ACHN (cell line): Measurements from ENCODE around the gene KLHL5.

Experiments used
- DNase-seq: peaks from one replicate; pipeline ENCODE4 v3.0.0-alpha.2; 2015
- in situ Hi-C: cut with HindIII; loops from 2 replicates; pipeline ENCODE4 v1.10.0; 2017; ENCODE audit warnings: low sequenced_read_pairs, low pct_ligation_motif_present, low pct_unique_long_range_greater_than_20kb

Gene KLHL5

DNA sequence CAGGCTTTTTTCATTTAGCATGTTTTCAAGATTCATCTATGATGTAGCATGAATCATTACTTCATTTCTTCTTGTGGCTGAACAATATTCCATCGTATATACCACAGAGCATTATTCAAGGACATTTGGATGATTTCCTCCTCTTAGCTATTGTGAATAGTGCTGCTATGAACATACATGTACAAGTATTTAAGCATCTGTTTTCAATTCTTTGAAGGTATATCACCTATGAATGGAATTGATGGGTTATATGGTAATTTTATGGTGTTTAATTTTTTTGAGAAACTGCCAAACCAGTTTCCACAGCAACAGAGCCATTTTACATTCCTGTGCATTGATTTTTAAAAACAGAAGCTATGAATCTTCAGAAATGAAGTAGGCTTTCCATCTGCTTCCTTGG is 84.2 kb downstream of the KLHL5 start:
- in situ Hi-C loops: no loop called here
- no peak for DNase-seq

DNA sequence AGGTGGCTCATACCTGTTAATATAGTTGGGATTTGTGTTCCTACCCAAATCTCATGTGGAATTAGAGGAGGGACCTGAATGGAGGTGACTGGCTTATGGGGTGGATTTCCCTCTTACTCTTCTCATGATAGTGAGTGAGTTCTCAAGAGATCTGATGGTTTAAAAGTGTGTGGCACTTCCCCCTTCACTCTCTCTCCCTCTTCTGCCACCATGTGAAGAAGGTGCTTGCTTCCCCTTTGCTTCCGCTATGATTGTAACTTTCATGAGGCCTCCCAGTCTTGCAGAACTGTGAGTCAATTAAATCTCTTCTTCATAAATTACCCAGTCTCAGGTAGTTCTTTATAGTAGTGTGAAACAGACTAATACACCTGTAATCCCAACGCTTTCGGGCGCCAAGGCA is 92.0 kb downstream of the KLHL5 start:
- no peak for DNase-seq
- in situ Hi-C loops: no loop called here

DNA sequence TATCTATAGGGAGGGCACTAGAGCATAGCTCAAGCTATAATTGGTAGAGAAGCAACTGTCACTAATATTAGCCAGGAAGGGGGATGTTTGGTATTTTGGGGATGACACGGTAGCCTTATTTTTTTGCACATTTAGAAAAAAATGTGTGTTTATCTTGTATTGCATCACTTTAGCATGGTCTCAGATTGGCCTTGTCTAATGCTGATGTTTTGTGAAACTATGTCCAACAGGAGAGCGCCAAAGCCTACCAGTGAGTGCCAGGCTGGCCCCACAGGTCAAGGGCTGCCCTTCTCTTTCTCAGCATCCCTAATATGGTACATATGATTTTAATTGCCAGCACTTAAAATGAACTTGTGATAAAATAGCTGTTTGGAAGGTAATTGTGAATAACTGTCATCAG is 95.5 kb downstream of the KLHL5 start:
- in situ Hi-C loops: no loop called here
- no peak for DNase-seq

DNA sequence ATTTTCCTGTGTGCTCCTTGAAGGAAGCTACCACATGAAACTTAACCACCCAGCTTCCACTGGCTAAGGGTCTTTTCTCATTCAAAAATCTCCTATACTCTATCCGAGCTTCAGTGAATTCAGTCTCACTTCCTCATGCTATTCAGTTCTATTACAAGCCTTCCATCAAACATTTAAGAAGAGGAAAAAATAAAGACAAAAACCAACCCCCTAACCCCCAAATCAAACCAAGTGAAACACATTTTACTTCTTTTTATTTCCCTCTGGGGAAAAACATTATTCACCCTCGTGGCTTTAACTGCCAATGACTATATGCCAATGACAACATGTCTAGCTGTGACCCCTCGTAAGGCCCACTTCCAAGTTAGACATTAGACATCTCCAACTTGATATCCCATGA is 104.1 kb downstream of the KLHL5 start:
- in situ Hi-C loops: no loop called here
- DNase-seq: no peak

DNA sequence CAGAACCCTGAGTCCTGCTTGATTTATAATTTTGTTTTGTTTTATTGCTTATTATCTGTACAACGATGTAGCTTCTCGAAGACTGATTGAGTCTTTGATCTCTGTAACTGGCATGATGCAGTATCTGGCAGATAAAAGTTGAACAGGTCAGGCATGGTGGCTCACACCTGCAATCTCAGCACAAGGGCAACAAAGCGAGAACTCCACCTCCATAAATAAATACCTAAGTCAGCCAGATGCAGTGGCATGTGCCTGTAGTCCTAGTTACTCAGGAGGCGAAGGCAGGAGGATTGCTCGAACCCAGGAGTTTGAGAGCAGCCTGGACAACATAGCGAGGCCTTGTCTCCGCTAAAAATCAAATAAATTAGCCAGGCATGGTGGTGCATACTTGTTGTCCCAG is 104.6 kb downstream of the KLHL5 start:
- in situ Hi-C loops: no loop called here
- no peak for DNase-seq

DNA sequence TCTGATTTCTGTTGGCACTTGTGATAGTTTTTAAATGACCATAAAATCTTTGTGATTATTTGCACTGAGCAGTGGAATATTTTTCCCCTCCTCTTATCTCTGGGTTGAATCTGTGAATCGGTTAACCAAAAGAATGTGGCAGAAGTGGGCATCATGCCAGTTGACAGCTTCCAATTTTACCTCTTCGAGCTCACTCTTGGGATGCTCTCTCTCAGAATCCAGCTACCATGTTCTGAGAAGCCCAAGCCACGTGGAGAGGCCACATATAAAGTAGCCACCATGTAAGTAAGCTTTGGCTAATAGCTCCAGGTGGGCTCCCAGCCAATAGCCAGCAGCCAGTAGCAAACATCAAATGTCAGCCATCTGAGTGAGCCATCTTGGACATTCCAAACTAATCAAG is 107.4 kb downstream of the KLHL5 start:
- peak; percentile 3 for DNase-seq
- in situ Hi-C loops: no loop called here

DNA sequence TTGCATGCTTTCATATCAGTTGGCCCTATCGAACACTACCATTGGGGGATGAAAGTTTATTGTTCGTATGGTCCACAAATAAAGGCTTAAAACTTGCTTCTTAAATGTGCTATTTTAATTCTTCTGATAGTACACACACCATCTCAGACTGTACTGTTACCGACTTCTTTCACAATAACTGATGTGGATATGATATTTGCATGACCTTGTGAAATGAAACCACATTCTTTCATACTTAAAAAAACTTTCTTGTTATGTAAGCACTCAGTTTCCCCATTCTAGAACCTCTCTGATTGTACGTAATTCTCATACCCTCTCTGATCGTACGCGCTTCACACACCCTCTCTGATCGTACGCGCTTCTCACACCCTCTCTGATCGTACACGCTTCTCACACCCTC is 108.3 kb downstream of the KLHL5 start:
- no peak for DNase-seq
- in situ Hi-C loops: no loop called here
